H9 (cell line): ENCODE results near the gene ATP7B. TPM values are rescaled to one million over a fixed set of nuclear protein-coding genes. Genes with fewer than 3 reads are reported as not detected.

Source experiments
- DNase-seq: peaks from one replicate; pipeline ENCODE4 v3.0.0-alpha.2; 2017
- H2AFZ ChIP-seq: one replicate; pipeline ENCODE4 v1.6.1; 2013; ENCODE audit warnings: mild to moderate bottlenecking, low read length, control low read depth, moderate library complexity
- H2AK5ac ChIP-seq: 2 replicates; pipeline ENCODE4 v1.6.1; 2013; ENCODE audit warnings: low read length, control low read depth, mixed read lengths; ENCODE audit not compliant: insufficient read length
- H2BK120ac ChIP-seq: one replicate; pipeline ENCODE4 v1.6.1; 2013; ENCODE audit warnings: low read depth, mild to moderate bottlenecking, low read length, control low read depth, inconsistent platforms; ENCODE audit not compliant: poor library complexity, severe bottlenecking
- H2BK12ac ChIP-seq: 2 replicates; pipeline ENCODE4 v1.6.1; 2013; ENCODE audit warnings: low read length, control low read depth, mixed read lengths, low read depth; ENCODE audit not compliant: insufficient read length
- H2BK15ac ChIP-seq: 2 replicates; pipeline ENCODE4 v1.6.1; 2013; ENCODE audit warnings: low read depth, low read length, control low read depth
- H2BK20ac ChIP-seq: one replicate; pipeline ENCODE4 v1.6.1; 2013; ENCODE audit warnings: low read depth, mild to moderate bottlenecking, low read length, control low read depth, inconsistent platforms; ENCODE audit not compliant: poor library complexity, severe bottlenecking
- H2BK5ac ChIP-seq: 2 replicates; pipeline ENCODE4 v1.6.1; 2013; ENCODE audit warnings: low read length, control low read depth, mixed read lengths; ENCODE audit not compliant: insufficient read length
- H3K14ac ChIP-seq: 2 replicates; pipeline ENCODE4 v1.6.1; 2013; ENCODE audit warnings: low read length, control low read depth; ENCODE audit not compliant: insufficient read depth
- H3K18ac ChIP-seq: 2 replicates; pipeline ENCODE4 v1.6.1; 2013; ENCODE audit warnings: low read depth, mild to moderate bottlenecking, mixed read lengths, low read length, control low read depth; ENCODE audit not compliant: insufficient read length
- H3K23ac ChIP-seq: 2 replicates; pipeline ENCODE4 v1.6.1; 2013; ENCODE audit warnings: low read length, control low read depth, mixed read lengths, low read depth; ENCODE audit not compliant: insufficient read length
- H3K23me2 ChIP-seq: 2 replicates; pipeline ENCODE4 v1.6.1; 2013; ENCODE audit warnings: low read depth, mild to moderate bottlenecking, mixed read lengths, low read length, control low read depth; ENCODE audit not compliant: insufficient read length, poor library complexity, severe bottlenecking
- H3K27ac ChIP-seq: 2 replicates; pipeline ENCODE4 v1.5.1; 2013; ENCODE audit warnings: low read length, control low read depth, mixed read lengths, low read depth; ENCODE audit not compliant: insufficient read length
- H3K27me3 ChIP-seq: 2 replicates; pipeline ENCODE4 v1.6.1; 2013; ENCODE audit warnings: low read length, control low read depth, inconsistent platforms; ENCODE audit not compliant: insufficient read depth
- H3K4ac ChIP-seq: 2 replicates; pipeline ENCODE4 v1.6.1; 2013; ENCODE audit warnings: low read depth, mild to moderate bottlenecking, control low read depth, inconsistent platforms, low read length, moderate library complexity
- H3K4me1 ChIP-seq: 2 replicates; pipeline ENCODE4 v1.6.1; 2013; ENCODE audit warnings: low read length, control low read depth, inconsistent platforms; ENCODE audit not compliant: insufficient read depth
- H3K4me2 ChIP-seq: 2 replicates; pipeline ENCODE4 v1.6.1; 2013; ENCODE audit warnings: low read length, control low read depth, mixed read lengths; ENCODE audit not compliant: insufficient read length, insufficient read depth
- H3K56ac ChIP-seq: 2 replicates; pipeline ENCODE4 v1.6.1; 2013; ENCODE audit warnings: low read depth, mild to moderate bottlenecking, mixed read lengths, low read length, control low read depth; ENCODE audit not compliant: insufficient read length
- H3K79me1 ChIP-seq: 2 replicates; pipeline ENCODE4 v1.6.1; 2013; ENCODE audit warnings: low read depth, mild to moderate bottlenecking, moderate library complexity, low read length, control low read depth, inconsistent platforms; ENCODE audit not compliant: insufficient read depth, poor library complexity, severe bottlenecking
- H3K79me2 ChIP-seq: 2 replicates; pipeline ENCODE4 v1.6.1; 2013; ENCODE audit warnings: low read length, control low read depth, inconsistent platforms; ENCODE audit not compliant: insufficient read depth
- H3K9ac ChIP-seq: 2 replicates; pipeline ENCODE4 v1.6.1; 2013; ENCODE audit warnings: low read length, control low read depth, mixed read lengths; ENCODE audit not compliant: insufficient read length; ENCODE audit errors: extremely low read depth
- H3K9me3 ChIP-seq: one replicate; pipeline ENCODE4 v1.6.1; 2013; ENCODE audit warnings: low read depth, low read length, inconsistent platforms; ENCODE audit not compliant: control insufficient read depth
- H3T11ph ChIP-seq: one replicate; pipeline ENCODE4 v1.6.1; 2013; ENCODE audit warnings: mild to moderate bottlenecking, low read length, control low read depth, inconsistent platforms
- H4K20me1 ChIP-seq: one replicate; pipeline ENCODE4 v1.6.1; 2013; ENCODE audit not compliant: control insufficient read depth, insufficient read length, insufficient read depth
- H4K5ac ChIP-seq: 2 replicates; pipeline ENCODE4 v1.6.1; 2013; ENCODE audit warnings: low read depth, mild to moderate bottlenecking, mixed read lengths, low read length, control low read depth; ENCODE audit not compliant: insufficient read length
- H4K8ac ChIP-seq: replicated peaks from 2 replicates; pipeline ENCODE4 v1.6.1; 2013; ENCODE audit warnings: low read length, control low read depth, mixed read lengths, low read depth; ENCODE audit not compliant: insufficient read length
- H4K91ac ChIP-seq: 2 replicates; pipeline ENCODE4 v1.6.1; 2013; ENCODE audit warnings: low read depth, mild to moderate bottlenecking, moderate library complexity, mixed read lengths, low read length, control low read depth; ENCODE audit not compliant: insufficient read length
- H3K27ac Mint-ChIP-seq, 3 experiments: 2 replicates in 2 of 3; 3 replicates in 1 of 3; pipeline ENCODE4 v1.8.0; 2020 to 2021; ENCODE audit warnings: mixed read lengths in 3 of 3, mild to moderate bottlenecking in 1 of 3, moderate library complexity in 1 of 3
- H3K27me3 Mint-ChIP-seq: 2 replicates; pipeline ENCODE4 v1.8.0; 2021; ENCODE audit warnings: low read depth, mild to moderate bottlenecking, moderate library complexity, mixed read lengths
- H3K36me3 Mint-ChIP-seq, 3 experiments: 2 replicates in 2 of 3; 3 replicates in 1 of 3; pipeline ENCODE4 v1.8.0; 2020 to 2021; ENCODE audit warnings: low read depth in 3 of 3, mixed read lengths in 3 of 3; ENCODE audit not compliant: insufficient read depth in 1 of 3
- H3K4me1 Mint-ChIP-seq, 2 experiments: 2 replicates each; pipeline ENCODE4 v1.8.0; 2020; ENCODE audit warnings: mixed read lengths in 2 of 2
- H3K4me3 Mint-ChIP-seq, 2 experiments: 2 replicates in 1 of 2; 3 replicates in 1 of 2; pipeline ENCODE4 v1.8.0; 2020 to 2021; ENCODE audit warnings: mild to moderate bottlenecking in 2 of 2, mixed read lengths in 2 of 2, moderate library complexity in 1 of 2
- H3K9me3 Mint-ChIP-seq, 2 experiments: 2 replicates in 1 of 2; 3 replicates in 1 of 2; pipeline ENCODE4 v1.8.0; 2020; ENCODE audit warnings: mild to moderate bottlenecking in 2 of 2, mixed read lengths in 2 of 2, moderate library complexity in 1 of 2
- CTCF ChIP-seq: fragments of 200-600 bp; sonication (generic); conservative IDR thresholded peaks from 3 replicates; pipeline ENCODE4 v1.8.0; 2021; ENCODE audit warnings: antibody characterized with exemption, mild to moderate bottlenecking
- WGBS: extraction: QIAGEN DNeasy Blood & Tissue Kit; methylation state at CpG from one replicate; pipeline ENCODE4 v1.1.7; 2013; ENCODE audit warnings: missing lambda C conversion rate, low lambda C conversion rate, mixed read lengths; ENCODE audit not compliant: insufficient read length; ENCODE audit errors: extremely low coverage; 5-methylcytosine and 5-hydroxymethylcytosine counted together
- total RNA-seq: library from RNA; stranded (reverse); gene quantifications from 2 replicates; pipeline ENCODE4 v1.2.1, GENCODE V29; 2021

The ATP7B gene
- total RNA-seq, 1 experiment from 2014 or later: 5.8 TPM

- H4K8ac ChIP-seq: no peak overlapping the region
- no peak overlapping the region for H4K5ac ChIP-seq
- H3K4me2 ChIP-seq: no peak overlapping the region
- peak; percentile 12 for DNase-seq
- H3K23me2 ChIP-seq: no peaks in the 10 kb centered on the region
- no peak overlapping the region for H3K27ac ChIP-seq
- no peak overlapping the region for H3K14ac ChIP-seq
- H3K18ac ChIP-seq: no peak overlapping the region
- H2AK5ac ChIP-seq: no peak overlapping the region
- no peaks in the 10 kb centered on the region for H3K9me3 ChIP-seq
- Mint-ChIP-seq H3K4me3 (no peak overlapping the region), H3K4me1 (peaks cover 0 to 4% of the 10 kb centered on the region in 2 experiments; a peak in 1 of 4 replicates), H3K27ac (no peak overlapping the region), H3K9me3 (no peaks in the 10 kb centered on the region), H3K36me3 (no peaks in the 10 kb centered on the region), H3K27me3 (no peaks in the 10 kb centered on the region)
- H3K4me1 ChIP-seq: no peaks in the 10 kb centered on the region
- no peak overlapping the region for H2BK20ac ChIP-seq
- no peak overlapping the region for H4K91ac ChIP-seq
- no peak overlapping the region for H3K9ac ChIP-seq
- no peaks in the 10 kb centered on the region for H4K20me1 ChIP-seq
- no peak overlapping the region for H2BK12ac ChIP-seq
- H2AFZ ChIP-seq: no peak overlapping the region
- H3K4ac ChIP-seq: no peak overlapping the region
- TF ChIP-seq CTCF: no peak
- no peak overlapping the region for H3K56ac ChIP-seq
- no peak overlapping the region for H2BK120ac ChIP-seq
- no CpG with 5 or more reads among the region's 9 CpGs for WGBS
- no peak overlapping the region for H3K23ac ChIP-seq
- no peak overlapping the region for H3T11ph ChIP-seq
- no peak overlapping the region for H2BK5ac ChIP-seq
- H3K27me3 ChIP-seq: no peaks in the 10 kb centered on the region
- no peaks in the 10 kb centered on the region for H3K79me2 ChIP-seq
- no peaks in the 10 kb centered on the region for H3K79me1 ChIP-seq
- H2BK15ac ChIP-seq: no peak overlapping the region
These were observed 91.7 kb downstream of the ATP7B start for GRCh38 chr13:51919531-51919930.
